Keratinocyte (primary cell): Measurements from ENCODE around the gene AK9. TPM values are rescaled to one million over a fixed set of nuclear protein-coding genes. Genes with fewer than 3 reads are reported as not detected.

Experiments used
- DNase-seq: peaks from one replicate; pipeline ENCODE4 v3.0.0-alpha.2; 2011; ENCODE audit warnings: low read depth, missing footprints, low spot score
- FAIRE-seq: peaks from 2 replicates; lab custom pipeline; 2011; peaks lifted over from hg19 to GRCh38; lab: Jason Lieb, UNC
- H2AFZ ChIP-seq: 2 replicates; pipeline ENCODE4 v1.6.0; 2012; ENCODE audit warnings: low read length, control low read depth, inconsistent platforms; ENCODE audit not compliant: control insufficient read depth
- H3K27ac ChIP-seq: 2 replicates; pipeline ENCODE4 v1.5.1; 2011; ENCODE audit warnings: low read length; ENCODE audit not compliant: control insufficient read depth, insufficient read depth
- H3K27me3 ChIP-seq: 3 replicates; pipeline ENCODE4 v1.6.0; 2011; ENCODE audit warnings: low read length; ENCODE audit not compliant: control insufficient read depth, insufficient read depth; ENCODE audit errors: extremely low read depth
- H3K36me3 ChIP-seq, 2 experiments: 2 replicates in 1 of 2; 3 replicates in 1 of 2; pipeline ENCODE4 v1.5.1; 2011; ENCODE audit warnings: low read length in 2 of 2, mild to moderate bottlenecking in 1 of 2; ENCODE audit not compliant: control insufficient read depth in 2 of 2, insufficient read depth in 2 of 2; ENCODE audit errors: extremely low read depth in 1 of 2
- H3K4me1 ChIP-seq: 3 replicates; pipeline ENCODE4 v1.5.1; 2011; ENCODE audit warnings: low read length; ENCODE audit not compliant: control insufficient read depth, insufficient read depth; ENCODE audit errors: extremely low read depth
- H3K4me2 ChIP-seq: 3 replicates; pipeline ENCODE4 v1.6.0; 2011; ENCODE audit warnings: low read depth, low read length; ENCODE audit not compliant: control insufficient read depth, insufficient read depth; ENCODE audit errors: extremely low read depth
- H3K4me3 ChIP-seq, 3 experiments: fragments of 200-600 bp in 1 of 3; sonication (generic) in 1 of 3; 2 replicates in 2 of 3; 3 replicates in 1 of 3; pipeline ENCODE4 v1.5.1; 2011 to 2016; ENCODE audit warnings: low read length in 3 of 3, mild to moderate bottlenecking in 3 of 3, control low read depth in 2 of 3, inconsistent platforms in 1 of 3, low read depth in 1 of 3, mixed read lengths in 1 of 3, mixed run types in 1 of 3, moderate library complexity in 1 of 3; ENCODE audit not compliant: control insufficient read depth in 2 of 3, insufficient read depth in 2 of 3; ENCODE audit errors: extremely low read depth in 1 of 3
- H3K79me2 ChIP-seq: 2 replicates; pipeline ENCODE4 v1.6.0; 2012; ENCODE audit warnings: low read length; ENCODE audit not compliant: control insufficient read depth, insufficient read depth
- H3K9ac ChIP-seq: 3 replicates; pipeline ENCODE4 v1.6.0; 2011; ENCODE audit warnings: low read length; ENCODE audit not compliant: control insufficient read depth, insufficient read depth; ENCODE audit errors: extremely low read depth
- H3K9me1 ChIP-seq: 3 replicates; pipeline ENCODE4 v1.6.0; 2011; ENCODE audit warnings: low read length; ENCODE audit not compliant: control insufficient read depth, insufficient read depth; ENCODE audit errors: extremely low read depth
- H3K9me3 ChIP-seq: 2 replicates; pipeline ENCODE4 v1.5.1; 2012; ENCODE audit warnings: low read depth, low read length; ENCODE audit not compliant: control insufficient read depth
- H4K20me1 ChIP-seq: 3 replicates; pipeline ENCODE4 v1.6.0; 2011; ENCODE audit warnings: low read length; ENCODE audit not compliant: control insufficient read depth, insufficient read depth; ENCODE audit errors: extremely low read depth
- EZH2 ChIP-seq: IDR thresholded peaks from one replicate; pipeline ENCODE4 v1.6.1; 2012; ENCODE audit warnings: inconsistent platforms, mild to moderate bottlenecking, low read length, moderate library complexity
- dilution Hi-C: fragments of 300-500 bp; cut with MboI; formaldehyde crosslinking; loops from one replicate; pipeline ENCODE4 v1.7.0; 2020; ENCODE audit warnings: low sequenced_read_pairs; ENCODE audit not compliant: extremely low pct_ligation_motif_present
- polyA plus RNA-seq, 5 experiments: library from polyadenylated mRNA; depleted of rRNA in 3 of 5; stranded (reverse) in 3 of 5; stranded (forward) in 1 of 5; unstranded in 1 of 5; fragments of >200 nt; gene quantifications; 1 replicate in 1 of 5; 2 replicates in 3 of 5; 3 replicates in 1 of 5; pipeline versions ENCODE4 v1.2.1 to v1.2.3, GENCODE V29; 2011 to 2012; ENCODE audit warnings: missing spikeins in 2 of 5, low read depth in 1 of 5, low replicate concordance in 1 of 5
- TF ChIP-seq, protein P1 (sequence below), 3 experiments: IDR thresholded peaks in 1 of 3; conservative IDR thresholded peaks in 1 of 3; optimal IDR thresholded peaks in 1 of 3; 2 replicates in 2 of 3; 3 replicates in 1 of 3; pipeline versions ENCODE3 to v1.5.1; 2011; ENCODE audit warnings: low read length in 3 of 3, mild to moderate bottlenecking in 3 of 3, moderate library complexity in 2 of 3, control low read depth in 1 of 3, inconsistent platforms in 1 of 3; ENCODE audit not compliant: insufficient read depth in 2 of 3; ENCODE audit errors: extremely low read depth in 1 of 3

Gene AK9
- polyA plus RNA-seq, 1 donor (not counting 4 experiments of a cell fraction or from before 2014, with no cell fraction given): 1.8 TPM

DNA sequence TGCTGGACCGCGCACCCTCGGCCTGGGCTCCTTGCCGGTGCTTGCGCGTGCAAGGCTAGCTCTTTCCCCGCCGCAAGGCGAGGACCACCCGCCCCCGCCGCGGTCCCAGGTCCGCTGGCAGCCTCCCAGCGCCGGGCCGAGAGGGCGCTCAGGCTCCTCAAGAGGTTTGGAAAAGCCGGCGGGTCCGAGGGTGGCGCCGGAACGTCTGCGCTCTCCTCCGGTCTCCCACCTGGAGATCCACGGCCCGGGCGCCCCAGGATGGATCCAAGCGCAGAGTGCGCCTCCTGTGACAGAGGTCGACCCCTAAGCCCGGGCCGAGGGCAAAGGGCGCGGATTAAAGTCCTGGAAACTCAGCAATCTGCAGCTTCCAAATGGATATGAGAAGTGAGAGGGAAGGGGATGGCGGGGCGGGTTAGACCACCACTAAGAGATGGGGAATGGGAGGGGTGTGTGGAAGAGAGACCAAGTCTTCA, 234.9 kb downstream of the AK9 start:
- H3K4me2 ChIP-seq: peak overlapping the region; percentile 79
- no peak for TF ChIP-seq EZH2
- TF ChIP-seq, protein P1, sequence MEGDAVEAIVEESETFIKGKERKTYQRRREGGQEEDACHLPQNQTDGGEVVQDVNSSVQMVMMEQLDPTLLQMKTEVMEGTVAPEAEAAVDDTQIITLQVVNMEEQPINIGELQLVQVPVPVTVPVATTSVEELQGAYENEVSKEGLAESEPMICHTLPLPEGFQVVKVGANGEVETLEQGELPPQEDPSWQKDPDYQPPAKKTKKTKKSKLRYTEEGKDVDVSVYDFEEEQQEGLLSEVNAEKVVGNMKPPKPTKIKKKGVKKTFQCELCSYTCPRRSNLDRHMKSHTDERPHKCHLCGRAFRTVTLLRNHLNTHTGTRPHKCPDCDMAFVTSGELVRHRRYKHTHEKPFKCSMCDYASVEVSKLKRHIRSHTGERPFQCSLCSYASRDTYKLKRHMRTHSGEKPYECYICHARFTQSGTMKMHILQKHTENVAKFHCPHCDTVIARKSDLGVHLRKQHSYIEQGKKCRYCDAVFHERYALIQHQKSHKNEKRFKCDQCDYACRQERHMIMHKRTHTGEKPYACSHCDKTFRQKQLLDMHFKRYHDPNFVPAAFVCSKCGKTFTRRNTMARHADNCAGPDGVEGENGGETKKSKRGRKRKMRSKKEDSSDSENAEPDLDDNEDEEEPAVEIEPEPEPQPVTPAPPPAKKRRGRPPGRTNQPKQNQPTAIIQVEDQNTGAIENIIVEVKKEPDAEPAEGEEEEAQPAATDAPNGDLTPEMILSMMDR (optimal IDR thresholded peaks at IDR 0.05 in 1 of 3, IDR thresholded peaks at IDR 0.05 in 1 of 3, conservative IDR thresholded peaks at IDR 0.05 in 1 of 3; ENCODE audit: extremely low read depth in 1 of 3, insufficient read depth in 2 of 3, low read length in 3 of 3): no peak
- no peak for FAIRE-seq
- H3K4me3 ChIP-seq: peak overlapping the region; percentile 78 to 79 (median 79)
- no peak overlapping the region for H3K27ac ChIP-seq
- peak overlapping the region; percentile 81 for H3K9ac ChIP-seq
- H3K36me3 ChIP-seq: peaks cover 5 to 16% of the 10 kb centered on the region in 2 experiments
- no peaks in the 10 kb centered on the region for H3K9me3 ChIP-seq
- peak overlapping the region; percentile 66 for H2AFZ ChIP-seq
- no peaks in the 10 kb centered on the region for H3K9me1 ChIP-seq
- H3K27me3 ChIP-seq: no peaks in the 10 kb centered on the region
- no peak for DNase-seq
- H3K4me1 ChIP-seq: peaks cover 22% of the 10 kb centered on the region
- H4K20me1 ChIP-seq: no peaks in the 10 kb centered on the region
- dilution Hi-C loops: no loop called here
- H3K79me2 ChIP-seq: peaks cover 2% of the 10 kb centered on the region

DNA sequence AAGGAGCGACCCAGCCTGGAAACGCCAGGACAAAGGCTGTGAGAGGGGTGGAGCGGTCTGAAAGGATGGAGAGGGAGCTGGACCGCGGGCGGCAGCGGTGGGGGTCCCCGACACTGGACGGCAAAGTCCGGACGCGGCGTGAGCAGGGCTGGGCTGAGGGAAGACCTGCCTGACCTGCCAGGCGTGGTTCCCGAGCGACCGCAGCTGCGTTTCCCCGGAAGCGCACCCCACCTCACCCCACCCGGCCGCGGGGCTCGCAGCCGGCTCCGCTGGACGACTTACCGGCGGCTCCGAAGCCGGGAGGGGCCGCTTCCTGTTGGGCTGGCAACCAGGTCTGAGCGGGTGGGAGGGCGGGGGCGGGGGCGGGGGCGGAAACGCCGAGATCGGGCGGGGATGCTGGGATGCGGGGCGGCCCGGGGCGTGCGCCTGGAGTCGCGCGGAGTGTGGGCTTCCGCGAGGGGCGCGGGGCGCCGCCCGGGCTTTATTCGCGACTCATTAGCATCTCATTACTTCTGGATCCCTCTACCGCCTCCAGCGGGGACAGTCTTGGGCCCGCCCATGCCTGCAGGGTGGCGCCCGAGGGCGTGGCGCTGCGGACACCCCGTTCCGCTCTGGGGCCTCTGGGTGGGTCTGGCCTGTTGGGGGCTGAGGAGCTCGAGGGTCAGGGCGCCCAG, 235.4 kb downstream of the AK9 start, which contains the start of gene MICAL1:
Gene MICAL1, minus strand, starts transcription at position 336 of the 674 bp plus-strand sequence. CDS start 1,576 bp downstream, outside the sequence.
- Histone ChIP-seq H3K4me2 (peak within 1 kb of the TSS; percentile 79), H4K20me1 (no peaks in the 10 kb centered on the region), H3K27ac (no peak within 1 kb of the TSS), H3K36me3 (peaks cover 5 to 17% of the 10 kb centered on the region in 2 experiments), H2AFZ (peak within 1 kb of the TSS; percentile 89), H3K9ac (peak within 1 kb of the TSS; percentile 81), H3K79me2 (peaks cover 2% of the 10 kb centered on the region), H3K27me3 (no peaks in the 10 kb centered on the region), H3K4me3 (peak within 1 kb of the TSS; percentile 79 to 92 (median 79)), H3K4me1 (peaks cover 22% of the 10 kb centered on the region), H3K9me3 (no peaks in the 10 kb centered on the region), H3K9me1 (no peaks in the 10 kb centered on the region)
- dilution Hi-C loops: no loop called here
- TF ChIP-seq EZH2: no peak
- TF ChIP-seq, protein P1 (optimal IDR thresholded peaks at IDR 0.05 in 1 of 3, IDR thresholded peaks at IDR 0.05 in 1 of 3, conservative IDR thresholded peaks at IDR 0.05 in 1 of 3; ENCODE audit: extremely low read depth in 1 of 3, insufficient read depth in 2 of 3, low read length in 3 of 3): peak in 1 of 3 experiments; percentile 15
- DNase-seq: no peak
- no peak for FAIRE-seq
